NCI-H146 (cell line): Measurements from ENCODE around the gene CGB2.
"Not testable (repeated sequence)": the region's sequence is repeated elsewhere in the genome, so short reads cannot be mapped to it uniquely, and the experiment has no call there.

Source experiments
- DNase-seq: peaks from one replicate; lab custom pipeline; 2025; lab: John Stamatoyannopoulos, UW

CGB2 gene

DNA sequence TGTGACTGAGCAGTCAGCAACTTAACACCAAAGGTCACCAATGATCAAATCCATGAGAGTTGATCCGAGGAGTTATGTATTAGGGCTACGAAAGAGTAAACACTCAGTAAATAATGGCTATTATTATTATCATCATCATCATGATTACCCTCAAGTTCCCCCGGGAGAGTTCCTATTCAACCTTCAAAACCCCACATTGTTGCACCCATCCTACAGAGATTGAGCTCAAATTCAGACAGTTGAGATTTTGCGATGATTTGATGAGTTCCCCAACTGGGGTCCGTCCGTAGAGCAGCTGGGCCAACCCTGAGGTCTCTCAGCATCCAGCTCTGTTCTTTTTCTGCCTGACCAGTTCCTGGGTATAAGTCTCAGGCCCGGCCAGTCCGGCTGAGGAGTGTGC lies 6.4 kb downstream of the CGB2 start:
- not testable (repeated sequence) for DNase-seq

DNA sequence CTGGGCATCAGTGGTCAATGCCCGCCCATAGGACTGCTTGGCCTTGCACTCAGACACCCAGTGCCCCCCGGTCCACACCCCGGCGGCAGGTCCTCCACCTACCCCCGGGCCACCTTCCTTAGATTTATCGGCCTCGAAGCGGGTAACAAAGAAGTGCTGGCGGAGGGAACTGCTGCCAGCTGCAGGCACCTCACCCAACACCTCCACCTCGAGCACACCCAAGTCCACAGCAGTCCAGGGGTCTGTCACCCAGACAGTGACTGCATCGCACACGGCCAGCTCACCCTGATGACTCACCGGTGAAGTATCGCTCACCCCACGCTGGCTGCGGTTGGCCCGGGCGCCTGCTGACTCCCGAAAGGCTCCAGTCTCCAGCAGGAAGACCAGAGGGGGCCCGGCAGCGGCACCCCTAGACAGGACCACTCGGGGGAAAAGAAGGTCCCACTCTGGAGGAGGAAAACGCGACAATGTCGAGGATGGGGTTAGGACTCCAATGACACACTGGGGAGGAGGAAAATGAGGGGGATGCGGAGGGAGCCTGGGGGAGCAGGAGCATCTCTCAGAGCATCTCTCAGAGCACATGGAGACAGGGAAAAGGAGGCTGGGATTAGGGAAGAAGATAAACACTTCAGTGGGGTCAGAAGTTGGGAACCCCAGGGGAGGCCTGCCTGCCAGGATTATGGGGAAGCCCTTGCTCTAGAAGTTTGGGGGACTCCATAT lies 7.0 kb downstream of the CGB2 start:
- DNase-seq: not testable (repeated sequence)

DNA sequence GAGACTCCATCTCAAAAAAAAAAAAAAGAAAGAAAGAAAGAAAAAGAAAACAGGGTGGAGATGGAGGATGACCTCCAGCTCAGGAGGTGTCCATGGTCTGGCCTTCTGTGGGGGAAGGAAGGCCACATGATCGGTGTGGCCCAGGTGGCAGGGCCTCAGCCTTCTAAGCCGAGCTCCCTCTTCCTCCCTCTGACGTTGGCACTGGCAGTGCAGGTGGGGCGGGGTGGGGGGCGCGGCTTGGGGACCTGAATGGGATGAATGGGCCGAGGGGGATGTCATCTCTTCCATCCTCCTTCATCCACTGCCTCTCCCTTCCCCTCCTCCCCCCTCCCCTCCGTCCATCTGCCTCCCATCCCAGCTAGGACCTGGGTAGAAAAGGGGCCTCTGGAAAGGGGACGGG lies 8.0 kb downstream of the CGB2 start:
- not testable (repeated sequence) for DNase-seq

DNA sequence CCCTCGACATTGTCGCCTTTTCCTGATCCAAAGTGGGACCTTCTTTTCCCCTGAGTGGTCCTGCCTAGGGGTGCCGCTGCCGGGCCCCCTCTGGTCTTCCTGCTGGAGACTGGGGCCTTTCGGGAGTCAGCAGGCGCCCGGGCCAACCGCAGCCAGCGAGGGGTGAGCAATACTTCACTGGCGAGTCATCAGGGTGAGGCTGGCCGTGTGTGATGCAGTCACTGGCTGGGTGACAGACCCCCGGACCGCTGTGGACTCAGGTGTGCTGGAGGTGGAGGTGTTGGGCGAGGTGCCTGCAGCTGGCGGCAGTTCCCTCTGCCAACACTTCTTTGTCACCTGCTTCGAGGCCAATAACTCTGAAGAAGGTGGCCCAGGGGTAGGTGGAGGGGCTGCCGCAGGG lies 10.5 kb downstream of the CGB2 start:
- DNase-seq: no peak

DNA sequence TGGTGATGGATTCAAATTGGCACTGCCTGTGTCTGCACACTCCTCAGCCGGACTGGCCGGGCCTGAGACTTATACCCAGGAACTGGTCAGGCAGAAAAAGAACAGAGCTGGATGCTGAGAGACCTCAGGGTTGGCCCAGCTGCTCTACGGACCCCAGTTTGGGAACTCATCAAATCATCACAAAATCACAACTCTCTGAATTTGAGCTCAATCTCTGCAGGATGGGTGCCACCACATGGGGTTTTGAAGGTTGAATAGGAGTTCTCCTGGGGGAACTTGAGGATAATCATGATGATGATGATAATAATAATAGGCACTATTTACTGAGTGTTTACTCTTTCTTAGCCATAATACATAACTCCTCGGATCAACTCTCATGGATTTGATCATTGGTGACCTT lies 11.0 kb downstream of the CGB2 start:
- not testable (repeated sequence) for DNase-seq

DNA sequence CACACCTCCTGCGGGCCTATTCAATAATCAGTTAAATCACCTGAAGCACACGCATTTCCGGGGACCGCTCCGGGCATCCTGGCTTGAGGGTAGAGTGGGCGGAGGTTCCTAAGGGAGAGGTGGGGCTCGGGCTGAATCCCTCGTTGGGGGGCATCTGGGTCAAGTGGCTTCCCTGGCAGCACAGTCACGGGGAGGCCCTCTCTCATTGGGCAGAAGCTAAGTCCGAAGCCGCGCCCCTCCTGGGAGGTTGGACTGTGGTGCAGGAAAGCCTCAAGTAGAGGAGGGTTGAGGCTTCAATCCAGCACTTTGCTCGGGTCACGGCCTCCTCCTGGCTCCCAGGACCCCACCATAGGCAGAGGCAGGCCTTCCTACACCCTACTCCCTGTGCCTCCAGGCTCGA lies 11.9 kb downstream of the CGB2 start, which contains the start of gene CGB5:
TSS of gene CGB5 (plus strand) at position 301 of the 400 bp plus-strand sequence. CDS start 362 bp downstream, outside the sequence.
- DNase-seq: peak; percentile 30

DNA sequence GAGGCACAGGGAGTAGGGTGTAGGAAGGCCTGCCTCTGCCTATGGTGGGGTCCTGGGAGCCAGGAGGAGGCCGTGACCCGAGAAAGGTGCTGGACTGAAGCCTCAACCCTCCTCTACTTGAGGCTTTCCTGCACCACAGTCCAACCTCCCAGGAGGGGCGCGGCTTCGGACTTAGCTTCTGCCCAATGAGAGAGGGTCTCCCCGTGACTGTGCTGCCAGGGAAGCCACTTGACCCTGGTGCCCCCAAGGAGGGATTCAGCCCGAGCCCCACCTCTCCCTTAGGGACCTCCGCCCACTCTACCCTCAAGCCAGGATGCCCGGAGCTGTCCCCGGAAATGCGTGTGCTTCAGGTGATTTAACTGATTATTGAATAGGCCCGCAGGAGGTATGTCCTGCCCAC lies 17.3 kb downstream of the CGB2 start, which contains the start of gene CGB8:
TSS of gene CGB8 (minus strand) at position 101 of the 400 bp plus-strand sequence. CDS start 372 bp downstream, outside the sequence.
- not testable (repeated sequence) for DNase-seq

DNA sequence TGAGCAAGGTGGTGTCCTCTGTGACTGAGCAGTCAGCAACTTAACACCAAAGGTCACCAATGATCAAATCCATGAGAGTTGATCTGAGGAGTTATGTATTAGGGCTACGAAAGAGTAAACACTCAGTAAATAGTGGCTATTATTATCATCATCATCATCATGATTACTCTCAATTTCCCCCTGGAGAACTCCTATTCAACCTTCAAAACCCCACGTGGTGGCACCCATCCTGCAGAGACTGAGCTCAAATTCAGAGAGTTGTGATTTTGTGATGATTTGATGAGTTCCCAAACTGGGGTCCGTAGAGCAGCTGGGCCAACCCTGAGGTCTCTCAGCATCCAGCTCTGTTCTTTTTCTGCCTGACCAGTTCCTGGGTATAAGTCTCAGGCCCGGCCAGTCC lies 18.1 kb downstream of the CGB2 start:
- DNase-seq: not testable (repeated sequence)

DNA sequence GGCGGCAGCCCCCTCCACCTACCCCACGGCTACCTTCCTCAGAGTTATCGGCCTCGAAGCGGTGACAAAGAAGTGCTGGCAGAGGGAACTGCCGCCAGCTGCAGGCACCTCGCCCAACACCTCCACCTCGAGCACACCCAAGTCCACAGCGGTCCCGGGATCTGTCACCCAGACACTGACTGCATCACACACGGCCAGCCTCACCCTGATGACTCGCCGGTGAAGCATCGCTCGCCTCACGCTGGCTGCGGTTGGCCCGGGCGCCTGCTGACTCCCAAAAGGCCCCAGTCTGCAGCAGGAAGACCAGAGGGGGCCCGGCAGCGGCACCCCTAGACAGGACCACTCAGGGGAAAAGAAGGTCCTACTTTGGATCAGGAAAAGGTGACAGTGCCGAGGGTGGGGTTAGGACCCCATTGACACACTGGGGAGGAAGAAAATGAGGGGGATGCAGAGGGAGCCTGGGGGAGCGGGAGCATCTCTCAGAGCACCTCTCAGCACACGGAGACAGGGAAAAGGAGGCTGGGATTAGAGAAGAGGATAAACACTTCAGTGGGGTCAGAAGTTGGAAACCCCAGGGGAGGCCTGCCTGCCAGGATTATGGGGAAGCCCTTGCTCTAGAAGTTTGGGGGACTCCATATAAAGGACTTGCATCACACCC lies 18.8 kb downstream of the CGB2 start:
- DNase-seq: not testable (repeated sequence)

DNA sequence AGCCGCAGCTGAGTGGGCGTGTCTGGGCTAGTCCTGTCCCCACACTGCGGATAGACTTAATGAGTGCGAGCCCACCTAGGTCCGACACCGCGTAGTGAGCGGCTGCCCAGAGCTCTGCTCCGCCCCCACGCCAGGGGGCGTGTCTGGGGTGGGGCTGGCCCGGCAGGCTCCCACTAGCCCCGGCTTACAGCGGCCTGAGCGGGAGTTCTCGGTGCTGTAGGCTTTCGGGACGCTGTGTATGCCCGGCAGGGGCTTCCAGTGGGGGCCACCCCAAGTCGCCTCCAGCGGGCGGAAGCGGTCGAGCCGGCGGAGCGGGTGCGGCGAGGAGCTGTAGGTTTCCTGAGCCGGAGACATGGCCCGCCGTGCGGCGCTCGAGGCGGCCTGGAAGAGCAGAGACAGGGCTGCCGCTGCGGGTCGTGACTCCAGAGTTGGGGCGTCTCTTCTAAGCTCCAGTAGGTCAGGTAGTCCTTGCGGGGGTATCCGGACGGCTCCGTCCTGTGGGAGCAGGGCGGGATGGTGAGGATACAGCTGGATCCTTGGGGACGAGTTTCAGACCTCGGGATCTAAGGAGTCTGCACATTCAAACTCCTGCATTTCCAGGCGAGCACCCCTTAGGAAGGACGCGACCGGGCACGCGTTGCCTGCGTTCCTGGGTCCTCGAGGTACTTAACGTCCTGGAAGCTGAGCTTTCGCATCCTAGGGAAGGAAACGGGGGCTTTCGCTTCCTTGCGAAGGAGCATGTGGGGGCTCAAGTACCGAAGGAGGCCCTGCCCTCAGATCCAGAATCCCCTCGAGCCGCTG lies 24.6 kb downstream of the CGB2 start:
- DNase-seq: peak; percentile 59

DNA sequence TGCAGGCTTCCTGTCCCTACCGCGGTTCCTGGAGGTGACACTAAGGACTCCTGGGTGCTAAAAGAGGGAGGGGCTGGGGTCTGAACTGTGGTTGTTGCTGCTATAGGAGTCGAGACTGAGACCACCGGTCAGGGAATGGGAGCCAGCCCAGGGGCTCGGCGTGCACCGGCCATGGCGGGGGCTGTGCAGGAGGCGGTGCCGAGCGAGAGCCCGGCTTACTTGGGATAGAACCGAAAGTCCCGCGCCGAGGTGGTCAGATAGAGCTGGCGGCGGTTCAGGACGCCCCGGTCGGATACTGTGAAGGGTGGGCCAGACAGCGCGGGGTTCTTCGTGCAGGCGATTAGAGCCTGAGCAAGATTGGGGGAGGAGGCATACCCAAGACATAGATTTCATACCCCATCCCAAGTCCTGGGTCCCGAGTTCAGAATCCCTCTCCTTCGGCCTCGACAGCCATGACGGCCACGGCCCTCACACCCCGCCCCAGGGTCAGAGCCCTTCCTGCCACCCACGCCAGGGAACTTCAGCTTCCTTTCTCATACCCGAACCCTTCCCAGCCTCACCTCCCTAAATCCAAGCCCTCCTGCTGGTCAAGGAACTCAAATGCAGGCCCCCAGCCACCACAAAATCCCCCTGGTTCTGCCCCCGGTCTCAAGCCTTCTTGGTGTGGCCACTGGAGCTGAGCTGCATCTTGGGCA lies 25.4 kb downstream of the CGB2 start:
- not testable (repeated sequence) for DNase-seq

DNA sequence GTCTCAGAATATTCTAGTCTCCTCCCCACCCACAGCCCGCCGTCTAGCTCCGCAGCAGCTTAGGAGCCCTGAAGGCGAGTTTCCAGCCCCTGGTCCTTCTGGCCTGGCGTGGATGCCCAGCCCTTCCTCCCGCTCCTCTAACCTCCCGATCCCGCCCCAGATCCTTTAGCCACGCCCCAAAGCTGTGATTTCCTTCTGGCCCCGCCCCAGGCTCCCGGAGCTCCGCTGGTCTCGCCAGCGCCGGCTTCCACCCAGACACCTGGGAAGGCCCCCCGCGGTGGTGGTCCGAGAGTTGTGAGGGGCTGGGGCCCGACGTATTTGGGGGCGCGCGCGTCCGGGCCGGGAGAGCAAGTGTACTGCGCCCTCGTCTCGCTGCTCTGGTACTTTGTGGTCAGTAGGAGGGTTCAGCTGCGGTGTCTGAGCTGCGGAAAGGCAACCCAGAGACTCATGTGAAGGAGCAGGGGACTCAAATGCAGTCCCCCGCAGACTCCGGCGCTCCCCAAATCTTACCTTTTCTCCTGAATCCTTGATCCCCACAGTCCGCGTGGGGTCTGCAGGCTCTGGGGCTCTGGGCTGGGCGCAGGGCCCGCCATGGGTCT lies 26.0 kb downstream of the CGB2 start, which contains the start of gene CGB7:
TSS of gene CGB7 (minus strand) at position 114 of the 599 bp plus-strand sequence. CDS start 2,374 bp downstream, outside the sequence.
- DNase-seq: peak; percentile 56

DNA sequence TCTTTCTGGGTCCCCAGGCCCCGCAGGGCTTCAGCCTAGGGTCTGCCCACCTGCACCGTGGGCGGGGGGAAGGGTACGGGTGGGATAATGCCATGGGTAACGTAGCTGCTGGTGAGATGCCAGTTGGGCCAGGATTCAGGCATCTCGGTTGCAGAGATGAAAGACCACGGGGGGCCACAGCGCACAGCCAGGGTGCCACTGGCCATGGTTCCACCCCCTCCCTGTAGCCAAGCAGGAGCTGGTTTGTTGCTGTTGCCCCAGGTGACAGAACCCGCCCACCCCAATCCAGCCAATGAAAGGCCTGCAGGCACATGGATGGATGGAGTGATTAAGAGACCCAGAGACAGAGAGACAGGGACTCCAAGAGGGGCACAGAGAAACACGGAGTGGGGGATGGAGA lies 26.9 kb downstream of the CGB2 start:
- DNase-seq: peak; percentile 26

DNA sequence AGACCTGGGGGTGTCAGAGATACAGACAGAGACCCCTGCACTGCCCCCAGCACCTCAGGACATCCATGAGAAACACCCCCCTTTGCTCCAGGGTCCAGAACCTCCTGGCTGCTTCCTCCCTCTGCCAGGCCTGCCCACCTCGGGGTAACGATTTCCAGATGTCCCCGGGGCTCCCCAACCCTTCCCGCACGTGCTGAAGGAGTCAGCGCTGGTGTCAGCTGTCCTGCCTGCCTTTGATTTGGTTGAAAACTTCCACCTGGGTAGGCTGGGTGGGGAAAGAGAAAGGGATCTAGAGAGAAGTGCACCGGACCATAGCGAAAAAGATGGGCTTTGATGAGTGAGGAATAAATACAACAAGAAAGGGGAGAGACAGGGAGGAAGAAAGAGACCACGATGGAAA lies 27.4 kb downstream of the CGB2 start:
- DNase-seq: no peak

DNA sequence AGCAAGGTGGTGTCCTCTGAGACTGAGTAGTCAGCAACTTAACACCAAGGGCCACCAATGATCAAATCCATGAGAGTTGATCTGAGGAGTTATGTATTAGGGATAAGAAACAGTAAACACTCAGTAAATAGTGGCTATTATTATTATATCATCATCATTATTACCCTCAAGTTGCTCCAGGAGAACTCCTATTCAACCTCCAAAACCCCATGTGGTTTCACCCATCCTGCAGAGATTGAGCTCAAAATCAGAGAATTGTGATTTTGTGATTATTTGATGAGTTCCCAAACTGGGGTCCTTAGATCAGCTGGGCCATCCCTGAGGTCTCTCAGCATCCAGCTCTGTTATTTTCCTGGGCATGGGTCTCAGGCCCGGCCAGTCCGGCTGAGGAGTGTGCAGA lies 29.3 kb downstream of the CGB2 start:
- DNase-seq: no peak

DNA sequence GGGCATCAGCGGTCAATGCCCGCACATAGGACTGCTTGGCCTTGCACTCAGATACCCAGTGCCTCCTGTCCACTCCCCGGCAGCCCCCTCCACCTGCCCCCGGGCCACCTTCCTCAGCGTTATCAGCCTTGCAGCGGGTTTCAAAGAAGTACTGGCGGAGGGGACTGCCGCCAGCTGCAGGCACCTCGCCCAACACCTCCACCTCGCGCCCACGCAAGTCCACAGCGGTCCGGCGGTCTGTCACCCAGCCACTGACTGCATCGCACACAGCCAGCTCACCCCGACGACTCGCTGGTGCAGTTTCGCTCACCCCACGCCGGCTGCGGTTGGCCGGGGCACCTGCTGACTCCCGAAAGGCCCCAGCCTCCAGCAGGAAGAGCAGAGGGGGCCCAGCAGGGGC lies 29.8 kb downstream of the CGB2 start:
- DNase-seq: no peak

DNA sequence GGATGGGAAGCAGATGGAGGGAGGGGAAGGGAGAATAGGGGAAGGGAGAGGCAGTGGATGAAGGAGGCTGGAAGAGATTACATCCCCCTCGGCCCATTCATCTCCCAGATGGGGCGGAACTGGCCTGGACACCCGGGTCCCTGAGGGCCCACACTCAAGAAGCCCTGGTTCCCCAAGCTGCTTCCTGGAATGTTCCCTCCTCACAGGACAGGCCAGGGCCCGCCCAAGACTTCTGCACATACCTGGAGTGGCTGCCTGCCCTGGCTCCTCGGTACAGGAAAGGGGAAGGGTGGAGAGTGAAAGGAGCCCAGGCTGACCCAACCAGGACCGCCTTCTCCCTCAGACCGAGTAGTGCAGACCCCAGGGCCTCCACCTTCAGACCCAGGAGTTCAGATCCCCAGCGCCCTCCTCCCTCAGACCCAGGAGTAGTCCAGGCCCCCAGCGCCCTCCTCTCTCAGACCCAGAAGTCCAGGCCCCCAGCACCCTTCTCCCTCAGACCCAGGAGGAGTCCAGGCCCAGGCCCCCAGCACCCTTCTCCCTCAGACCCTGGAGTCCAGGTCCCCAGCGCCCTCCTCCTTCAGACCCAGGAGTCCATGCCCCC lies 32.4 kb downstream of the CGB2 start:
- DNase-seq: no peak

DNA sequence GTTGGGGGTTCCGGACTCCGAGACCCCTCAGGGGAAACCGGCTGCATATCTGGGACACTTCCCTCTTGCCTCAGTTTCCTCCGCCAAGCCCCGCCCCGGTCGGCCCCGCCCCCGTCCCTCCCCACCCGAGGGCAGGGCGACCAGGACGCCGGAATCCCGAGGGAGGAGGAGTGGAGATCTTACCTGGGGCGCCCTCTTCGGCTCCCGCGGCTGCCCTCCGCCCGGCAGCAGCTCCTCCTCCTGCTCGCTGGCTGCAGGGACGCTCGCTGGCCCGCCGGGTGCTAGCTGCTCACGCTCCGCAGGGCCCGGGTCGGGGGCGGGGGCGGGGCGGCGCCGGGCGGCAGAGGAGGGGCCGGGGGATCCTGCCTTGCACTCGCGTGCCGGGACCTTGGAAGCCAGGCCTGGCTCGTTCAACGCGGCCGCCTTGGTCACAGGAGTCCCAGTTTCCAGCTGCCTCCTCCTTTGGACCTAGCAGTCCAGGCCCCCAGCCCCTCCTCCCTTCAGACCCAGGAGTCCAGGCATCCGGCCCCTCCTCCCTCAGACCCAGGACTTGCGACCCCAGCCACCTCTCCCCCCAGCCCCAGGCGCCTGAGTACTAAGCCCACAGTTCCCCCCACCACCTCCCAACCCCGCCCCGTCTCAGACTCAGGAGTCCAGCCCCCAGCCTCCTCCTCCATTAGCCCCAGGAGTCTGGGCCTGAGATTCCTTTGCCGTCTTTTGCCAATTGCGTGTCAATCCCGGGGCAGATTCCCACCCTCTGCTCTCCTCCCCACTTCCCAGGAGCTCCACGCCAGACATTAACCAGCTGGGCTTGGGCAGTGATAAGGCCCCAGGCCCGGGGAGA lies 33.3 kb downstream of the CGB2 start, which contains the start of gene NTF4:
TSS of gene NTF4 (minus strand) at position 51 of the 844 bp plus-strand sequence. CDS start 2,821 bp downstream, outside the sequence.
- peak; percentile 26 for DNase-seq

DNA sequence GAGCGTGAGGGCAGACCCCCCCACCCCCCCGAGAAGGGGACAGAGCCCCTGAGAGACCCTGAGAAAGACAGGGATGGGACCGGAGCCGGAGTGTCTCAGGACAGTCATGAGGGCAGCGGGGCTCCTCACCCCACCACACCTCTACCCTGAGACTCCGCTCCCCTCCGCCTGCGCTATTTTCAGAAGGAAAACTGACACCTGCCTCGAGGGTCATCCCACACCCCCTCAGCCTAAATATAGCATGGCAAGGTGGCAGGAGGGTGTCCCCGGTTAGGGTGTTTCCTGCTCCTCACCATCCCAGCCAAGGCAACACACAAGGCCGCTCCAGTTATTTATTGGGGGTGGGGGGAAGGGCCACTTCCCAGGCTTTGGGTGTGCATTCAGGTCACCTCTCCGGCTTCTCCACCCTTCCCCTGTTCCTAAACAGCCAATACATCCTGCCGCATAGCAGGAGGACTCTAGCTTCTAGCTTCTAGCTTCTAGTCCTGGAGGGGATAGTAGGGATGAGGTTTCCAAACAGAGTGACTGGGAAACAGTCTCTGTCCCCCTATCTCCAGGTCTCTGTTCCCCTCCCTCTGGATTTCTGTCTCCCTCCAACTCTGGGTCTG lies 34.3 kb downstream of the CGB2 start:
- DNase-seq: no peak
